Activated T-helper 1 cell treated with anti-CD3 and anti-CD28 coated beads, Interleukin-2, amount 50 U/mL, for 16 hours (primary cell): ENCODE results near the gene PLEKHG2.
"Not testable (repeated sequence)": the region's sequence is repeated elsewhere in the genome, so short reads cannot be mapped to it uniquely, and the experiment has no call there.

Experiments used
- DNase-seq, 2 donors: peaks; one replicate each; pipeline ENCODE4 v3.0.0-alpha.2; 2020; ENCODE audit warnings: low read depth in 1 of 2, low spot score in 1 of 2

The PLEKHG2 gene

GRCh38 chr19:39412100-39412866 lies at the start of gene PLEKHG2:
Gene PLEKHG2 (plus strand): TSS chr19:39412669. CDS start chr19:39414087, 1,418 bp downstream.
- DNase-seq: peak; percentile 96 to 98

GRCh38 chr19:39362682-39363657 lies 49.5 kb upstream of the PLEKHG2 start:
- DNase-seq: no peak

GRCh38 chr19:39363901-39364457 lies 48.5 kb upstream of the PLEKHG2 start:
- no peak for DNase-seq

GRCh38 chr19:39365531-39365930 lies 46.9 kb upstream of the PLEKHG2 start:
- no peak for DNase-seq

GRCh38 chr19:39369200-39369599 lies 43.3 kb upstream of the PLEKHG2 start:
- DNase-seq: no peak

GRCh38 chr19:39370735-39371134 lies 41.7 kb upstream of the PLEKHG2 start:
- DNase-seq: no peak

GRCh38 chr19:39372047-39372802 lies 40.2 kb upstream of the PLEKHG2 start:
- no peak for DNase-seq

- DNase-seq: no peak
Observed at GRCh38 chr19:39372941-39373340, 39.5 kb upstream of the PLEKHG2 start.

GRCh38 chr19:39375929-39376328 lies 36.5 kb upstream of the PLEKHG2 start:
- DNase-seq: no peak

GRCh38 chr19:39377373-39378362 lies 34.8 kb upstream of the PLEKHG2 start:
- no peak for DNase-seq

- DNase-seq: not testable (repeated sequence)
Observed at GRCh38 chr19:39379366-39379765, 33.1 kb upstream of the PLEKHG2 start.

GRCh38 chr19:39379865-39380396 lies 32.5 kb upstream of the PLEKHG2 start:
- DNase-seq: no peak

GRCh38 chr19:39380521-39381502 lies 31.7 kb upstream of the PLEKHG2 start:
- DNase-seq: no peak

- DNase-seq: no peak
Observed at GRCh38 chr19:39381910-39382611, 30.4 kb upstream of the PLEKHG2 start.

GRCh38 chr19:39382991-39383828 lies 29.3 kb upstream of the PLEKHG2 start:
- DNase-seq: no peak

- DNase-seq: no peak
Observed at GRCh38 chr19:39384839-39385568, 27.5 kb upstream of the PLEKHG2 start.
